Astrocyte of the spinal cord (primary cell): ENCODE measurements around the gene KLF3.

ENCODE experiments used
- DNase-seq: peaks from one replicate; pipeline ENCODE4 v3.0.0; 2011; ENCODE audit warnings: low read depth, low spot score
- H3K4me3 ChIP-seq: 2 replicates; pipeline ENCODE4 v1.5.1; 2011; ENCODE audit warnings: low read depth, mild to moderate bottlenecking, low read length, moderate library complexity
- CTCF ChIP-seq: IDR thresholded peaks from 2 replicates; pipeline ENCODE4 v1.5.1; 2012; ENCODE audit warnings: low read depth, mild to moderate bottlenecking, low read length, inconsistent platforms
- in situ Hi-C: cut with HindIII; loops from 2 replicates; pipeline ENCODE4 v1.10.0; 2017; ENCODE audit warnings: low sequenced_read_pairs

Gene KLF3

GRCh38 chr4:38650133-38650532, 13.9 kb upstream of the KLF3 start:
- H3K4me3 ChIP-seq = no peak overlapping the region
- in situ Hi-C loops = loop anchor here (25.0 kb wide), 1 partner anchor 338 kb away; no protein-coding TSS in a partner anchor
- no peak for DNase-seq
- no peak for TF ChIP-seq CTCF

- no peak overlapping the region for H3K4me3 ChIP-seq
- no peak for TF ChIP-seq CTCF
- in situ Hi-C loops = loop anchor here (25.0 kb wide), 1 partner anchor 342 kb away; no protein-coding TSS in a partner anchor
- no peak for DNase-seq
Measured at GRCh38 chr4:38654273-38654672, 9.7 kb upstream of the KLF3 start.

- no peak for DNase-seq
- no peak overlapping the region for H3K4me3 ChIP-seq
- no peak for TF ChIP-seq CTCF
- in situ Hi-C loops = loop anchor here (25.0 kb wide), 1 partner anchor 344 kb away; no protein-coding TSS in a partner anchor
Measured at GRCh38 chr4:38656111-38656510, 7.9 kb upstream of the KLF3 start.

GRCh38 chr4:38659346-38659745, 4.7 kb upstream of the KLF3 start:
- TF ChIP-seq CTCF = no peak
- DNase-seq = no peak
- in situ Hi-C loops = loop anchor here (25.0 kb wide), 1 partner anchor 347 kb away; no protein-coding TSS in a partner anchor
- H3K4me3 ChIP-seq = no peak overlapping the region

GRCh38 chr4:38660838-38661237, 3.2 kb upstream of the KLF3 start:
- in situ Hi-C loops = loop anchor here (25.0 kb wide), 1 partner anchor 349 kb away; no protein-coding TSS in a partner anchor
- no peak overlapping the region for H3K4me3 ChIP-seq
- TF ChIP-seq CTCF = no peak
- DNase-seq = no peak

GRCh38 chr4:38661371-38661770, 2.6 kb upstream of the KLF3 start:
- no peak for TF ChIP-seq CTCF
- in situ Hi-C loops = loop anchor here (25.0 kb wide), 1 partner anchor 349 kb away; no protein-coding TSS in a partner anchor

More at GRCh38 chr4:38661371-38661770, 2.6 kb upstream of the KLF3 start:
- H3K4me3 ChIP-seq = no peak overlapping the region
- no peak for DNase-seq
